ENCODE measurements around the gene GRXCR1.

The GRXCR1 gene

GRCh38 chr4:42905591-42905990 is 13.1 kb downstream of the GRXCR1 start:
- H3K4me3 ChIP-seq (replicated peaks; ENCODE audit: low read depth, low read length), result no peak overlapping the region
- TF ChIP-seq CTCF (IDR thresholded peaks at IDR 0.05; ENCODE audit: low read depth, low read length, missing control alignments), result no peak
- no peak for DNase-seq (ENCODE audit: extremely low read depth, low read depth)

GRCh38 chr4:42906341-42906740 is 13.8 kb downstream of the GRXCR1 start:
- H3K4me3 ChIP-seq (replicated peaks; ENCODE audit: low read depth, low read length), result no peak overlapping the region
- DNase-seq (ENCODE audit: extremely low read depth, low read depth), result no peak
- no peak for TF ChIP-seq CTCF (IDR thresholded peaks at IDR 0.05; ENCODE audit: low read depth, low read length, missing control alignments)

GRCh38 chr4:42906891-42907759 is 14.6 kb downstream of the GRXCR1 start:
- no peak overlapping the region for H3K4me3 ChIP-seq (replicated peaks; ENCODE audit: low read depth, low read length)
- TF ChIP-seq CTCF (IDR thresholded peaks at IDR 0.05; ENCODE audit: low read depth, low read length, missing control alignments), result no peak
- no peak for DNase-seq (ENCODE audit: extremely low read depth, low read depth)

GRCh38 chr4:42910459-42910858 is 17.9 kb downstream of the GRXCR1 start:
- no peak for TF ChIP-seq CTCF (IDR thresholded peaks at IDR 0.05; ENCODE audit: low read depth, low read length, missing control alignments)
- no peak overlapping the region for H3K4me3 ChIP-seq (replicated peaks; ENCODE audit: low read depth, low read length)
- no peak for DNase-seq (ENCODE audit: extremely low read depth, low read depth)

GRCh38 chr4:42914937-42915336 is 22.4 kb downstream of the GRXCR1 start:
- H3K4me3 ChIP-seq (replicated peaks; ENCODE audit: low read depth, low read length), result no peak overlapping the region
- no peak for TF ChIP-seq CTCF (IDR thresholded peaks at IDR 0.05; ENCODE audit: low read depth, low read length, missing control alignments)
- DNase-seq (ENCODE audit: extremely low read depth, low read depth), result no peak

GRCh38 chr4:42915484-42915883 is 23.0 kb downstream of the GRXCR1 start:
- DNase-seq (ENCODE audit: extremely low read depth, low read depth), result no peak
- no peak for TF ChIP-seq CTCF (IDR thresholded peaks at IDR 0.05; ENCODE audit: low read depth, low read length, missing control alignments)
- no peak overlapping the region for H3K4me3 ChIP-seq (replicated peaks; ENCODE audit: low read depth, low read length)

Data from HFF-Myc (cell line).